PC-3 (cell line): ENCODE results near the gene ACVR1.

Source experiments
- EZH2 ChIP-seq: fragments of 300-600 bp; sonication (generic); IDR thresholded peaks from one replicate; pipeline ENCODE4 v1.6.1; 2017; ENCODE audit warnings: antibody characterized with exemption, mild to moderate bottlenecking, low read length; ENCODE audit not compliant: unreplicated experiment
- EZH2phosphoT487 ChIP-seq: fragments of 300-600 bp; sonication (generic); IDR thresholded peaks from 2 replicates; pipeline ENCODE4 v1.6.1; 2018; ENCODE audit warnings: mild to moderate bottlenecking, antibody characterized with exemption, low read length, borderline replicate concordance
- TF ChIP-seq, protein P1 (sequence below): fragments of 300-600 bp; sonication (generic); conservative IDR thresholded peaks from 2 replicates; pipeline ENCODE4 v1.5.1; 2017; ENCODE audit warnings: antibody characterized with exemption, low read depth, mild to moderate bottlenecking, low read length

DNA sequence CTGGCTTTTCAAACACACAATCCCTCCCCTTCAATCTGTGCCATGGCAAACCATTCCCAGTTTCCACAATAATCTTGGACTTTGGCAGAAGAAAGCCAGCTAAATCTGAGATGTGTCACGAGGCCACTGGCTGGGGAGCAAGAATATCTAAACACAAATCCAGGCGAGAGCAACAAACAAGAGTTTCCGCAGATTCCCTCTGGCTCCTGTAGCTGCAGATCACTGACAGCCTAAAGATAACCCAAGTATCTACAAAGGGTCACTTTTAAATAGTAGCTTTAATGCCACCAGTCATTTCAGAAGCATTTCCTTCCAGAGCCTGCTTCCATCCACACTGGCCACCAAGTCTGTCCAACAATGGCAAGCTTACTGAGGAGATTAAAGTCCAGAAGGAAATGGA is 86.9 kb downstream of the ACVR1 start:
- TF ChIP-seq EZH2 (no peak), EZH2phosphoT487 (no peak)
- TF ChIP-seq, protein P1, sequence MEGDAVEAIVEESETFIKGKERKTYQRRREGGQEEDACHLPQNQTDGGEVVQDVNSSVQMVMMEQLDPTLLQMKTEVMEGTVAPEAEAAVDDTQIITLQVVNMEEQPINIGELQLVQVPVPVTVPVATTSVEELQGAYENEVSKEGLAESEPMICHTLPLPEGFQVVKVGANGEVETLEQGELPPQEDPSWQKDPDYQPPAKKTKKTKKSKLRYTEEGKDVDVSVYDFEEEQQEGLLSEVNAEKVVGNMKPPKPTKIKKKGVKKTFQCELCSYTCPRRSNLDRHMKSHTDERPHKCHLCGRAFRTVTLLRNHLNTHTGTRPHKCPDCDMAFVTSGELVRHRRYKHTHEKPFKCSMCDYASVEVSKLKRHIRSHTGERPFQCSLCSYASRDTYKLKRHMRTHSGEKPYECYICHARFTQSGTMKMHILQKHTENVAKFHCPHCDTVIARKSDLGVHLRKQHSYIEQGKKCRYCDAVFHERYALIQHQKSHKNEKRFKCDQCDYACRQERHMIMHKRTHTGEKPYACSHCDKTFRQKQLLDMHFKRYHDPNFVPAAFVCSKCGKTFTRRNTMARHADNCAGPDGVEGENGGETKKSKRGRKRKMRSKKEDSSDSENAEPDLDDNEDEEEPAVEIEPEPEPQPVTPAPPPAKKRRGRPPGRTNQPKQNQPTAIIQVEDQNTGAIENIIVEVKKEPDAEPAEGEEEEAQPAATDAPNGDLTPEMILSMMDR, result no peak
